ENCODE results near the gene SAP30BP. TPM values are rescaled to one million over a fixed set of nuclear protein-coding genes. Genes with fewer than 3 reads are reported as not detected.

Gene SAP30BP
- total and polyA plus RNA-seq, 2 donors (not counting 1 experiment from before 2014, with no cell fraction given) = 143 to 148 TPM

DNA sequence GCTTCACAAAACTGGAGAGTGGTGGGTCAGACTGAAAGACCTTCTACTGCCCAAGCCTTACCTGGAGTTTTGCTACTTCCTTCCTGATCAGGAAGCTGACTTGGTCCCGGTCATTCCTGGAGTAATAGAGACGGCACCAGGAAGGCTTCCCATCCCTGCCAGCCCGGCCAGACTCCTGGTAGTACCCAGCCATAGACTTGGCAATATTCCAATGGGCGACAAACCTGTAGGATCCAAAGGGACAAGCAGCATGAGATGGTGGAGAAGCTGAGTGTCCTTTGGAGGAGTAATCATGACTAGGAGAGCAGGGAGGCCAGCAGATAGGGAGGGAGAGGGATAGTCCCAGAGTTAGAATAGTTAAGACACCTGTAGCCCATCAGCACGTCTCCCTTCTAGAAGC, 8.9 kb upstream of the SAP30BP start:
- DNase-seq (no peak), ATAC-seq (ENCODE audit: low read depth) (no peak)
- peaks cover 4% of the 10 kb centered on the region for H3K79me2 ChIP-seq (ENCODE audit: control insufficient read depth, insufficient read depth, low read length)
- intact Hi-C loops (cut with micrococcal nuclease) = no loop called here
- no peaks in the 10 kb centered on the region for H3K9me3 ChIP-seq (ENCODE audit: control extremely low read depth in 1 of 3, control insufficient read depth in 2 of 3, insufficient read depth in 1 of 3, low read length in 2 of 3)
- H3K36me3 ChIP-seq (replicated peaks in 1 of 2; ENCODE audit: control extremely low read depth in 1 of 2, control insufficient read depth in 1 of 2, extremely low read depth in 1 of 2, insufficient read depth in 2 of 2, low read length in 1 of 2) = peaks cover 0 to 41% of the 10 kb centered on the region in 2 experiments
- peaks cover 10% of the 10 kb centered on the region for H3K4me1 Mint-ChIP-seq
- H3K4me3 Mint-ChIP-seq = no peak overlapping the region
- no peaks in the 10 kb centered on the region for H3K27me3 ChIP-seq (replicated peaks in 1 of 4; ENCODE audit: control extremely low read depth in 1 of 4, control insufficient read depth in 3 of 4, insufficient read depth in 4 of 4, low read length in 3 of 4)
- no peaks in the 10 kb centered on the region for H3K9me3 Mint-ChIP-seq (ENCODE audit: insufficient read depth)
- no peak overlapping the region for H2AFZ ChIP-seq (ENCODE audit: insufficient read depth, low read depth, low read length, poor library complexity, severe bottlenecking)
- H3K4me3 ChIP-seq (ENCODE audit: control extremely low read depth in 1 of 5, extremely low read depth in 1 of 5, insufficient read depth in 1 of 5, low read depth in 2 of 5, low read length in 4 of 5) = no peak overlapping the region
- no peak overlapping the region for H3K27ac Mint-ChIP-seq
- TF ChIP-seq, protein P1, sequence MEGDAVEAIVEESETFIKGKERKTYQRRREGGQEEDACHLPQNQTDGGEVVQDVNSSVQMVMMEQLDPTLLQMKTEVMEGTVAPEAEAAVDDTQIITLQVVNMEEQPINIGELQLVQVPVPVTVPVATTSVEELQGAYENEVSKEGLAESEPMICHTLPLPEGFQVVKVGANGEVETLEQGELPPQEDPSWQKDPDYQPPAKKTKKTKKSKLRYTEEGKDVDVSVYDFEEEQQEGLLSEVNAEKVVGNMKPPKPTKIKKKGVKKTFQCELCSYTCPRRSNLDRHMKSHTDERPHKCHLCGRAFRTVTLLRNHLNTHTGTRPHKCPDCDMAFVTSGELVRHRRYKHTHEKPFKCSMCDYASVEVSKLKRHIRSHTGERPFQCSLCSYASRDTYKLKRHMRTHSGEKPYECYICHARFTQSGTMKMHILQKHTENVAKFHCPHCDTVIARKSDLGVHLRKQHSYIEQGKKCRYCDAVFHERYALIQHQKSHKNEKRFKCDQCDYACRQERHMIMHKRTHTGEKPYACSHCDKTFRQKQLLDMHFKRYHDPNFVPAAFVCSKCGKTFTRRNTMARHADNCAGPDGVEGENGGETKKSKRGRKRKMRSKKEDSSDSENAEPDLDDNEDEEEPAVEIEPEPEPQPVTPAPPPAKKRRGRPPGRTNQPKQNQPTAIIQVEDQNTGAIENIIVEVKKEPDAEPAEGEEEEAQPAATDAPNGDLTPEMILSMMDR (IDR thresholded peaks at IDR 0.05) = no peak
- TF ChIP-seq EZH2 (IDR thresholded peaks at IDR 0.05; ENCODE audit: borderline replicate concordance, insufficient read depth, low read depth, low read length, poor library complexity, severe bottlenecking) = no peak
- 98% methylated on average over 4 of the region's 5 CpGs for WGBS (ENCODE audit: insufficient coverage)
- ChIA-PET POLR2A (no interaction called here), CTCF (interaction anchor here (0.7 to 4.0 kb wide), 9 partner anchors 10 to 92 kb away, joined by 3 to 23 read pairs (median 4); partner anchors contain the start of gene SMIM5)
- H3K9ac ChIP-seq (ENCODE audit: low read length) = no peak overlapping the region
- H3K4me2 ChIP-seq (replicated peaks; ENCODE audit: low read depth, low read length, poor library complexity, severe bottlenecking) = no peak overlapping the region
- no peaks in the 10 kb centered on the region for H3K27me3 Mint-ChIP-seq
- H3K4me1 ChIP-seq (ENCODE audit: control insufficient read depth in 2 of 2, insufficient read depth in 2 of 2, low read length in 2 of 2) = peaks cover 0 to under 1% of the 10 kb centered on the region in 2 donors
- no peak overlapping the region for H3K27ac ChIP-seq (ENCODE audit: low read length in 2 of 2)
- H4K20me1 ChIP-seq (ENCODE audit: control insufficient read depth, insufficient read depth, low read length, poor library complexity, severe bottlenecking) = no peaks in the 10 kb centered on the region

DNA sequence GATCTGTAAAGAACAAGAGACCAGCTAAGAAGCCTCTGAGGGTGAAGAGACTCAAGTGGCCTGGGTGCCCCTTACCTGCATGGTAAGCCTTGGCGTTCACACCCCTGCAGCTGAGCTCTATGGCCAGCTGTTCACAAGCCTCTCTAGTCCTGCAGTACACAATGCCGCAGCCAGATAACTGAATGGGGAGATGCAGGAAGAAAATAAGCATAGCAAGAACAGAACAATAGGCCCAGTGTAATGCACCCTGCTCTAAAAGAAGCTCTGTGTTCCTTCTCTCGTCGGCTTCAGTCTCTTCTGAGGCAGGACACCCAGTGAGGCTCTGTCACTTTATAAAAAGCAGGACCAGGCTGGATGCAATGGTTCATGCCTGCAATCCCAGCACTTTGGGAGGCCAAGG, 5.6 kb upstream of the SAP30BP start:
- Histone ChIP-seq H3K9me3 (ENCODE audit: control extremely low read depth in 1 of 3, control insufficient read depth in 2 of 3, insufficient read depth in 1 of 3, low read length in 2 of 3) (peaks cover 0 to 5% (median 2%) of the 10 kb centered on the region in 3 donors), H3K4me2 (replicated peaks; ENCODE audit: low read depth, low read length, poor library complexity, severe bottlenecking) (no peak overlapping the region), H3K27me3 (replicated peaks in 1 of 4; ENCODE audit: control extremely low read depth in 1 of 4, control insufficient read depth in 3 of 4, insufficient read depth in 4 of 4, low read length in 3 of 4) (no peaks in the 10 kb centered on the region), H4K20me1 (ENCODE audit: control insufficient read depth, insufficient read depth, low read length, poor library complexity, severe bottlenecking) (no peaks in the 10 kb centered on the region), H3K36me3 (replicated peaks in 1 of 2; ENCODE audit: control extremely low read depth in 1 of 2, control insufficient read depth in 1 of 2, extremely low read depth in 1 of 2, insufficient read depth in 2 of 2, low read length in 1 of 2) (peaks cover 0 to 36% of the 10 kb centered on the region in 2 experiments), H3K79me2 (ENCODE audit: control insufficient read depth, insufficient read depth, low read length) (peaks cover 9% of the 10 kb centered on the region), H2AFZ (ENCODE audit: insufficient read depth, low read depth, low read length, poor library complexity, severe bottlenecking) (no peak overlapping the region), H3K9ac (ENCODE audit: low read length) (no peak overlapping the region), H3K4me3 (ENCODE audit: control extremely low read depth in 1 of 5, extremely low read depth in 1 of 5, insufficient read depth in 1 of 5, low read depth in 2 of 5, low read length in 4 of 5) (no peak overlapping the region), H3K27ac (ENCODE audit: low read length in 2 of 2) (no peak overlapping the region), H3K4me1 (ENCODE audit: control insufficient read depth in 2 of 2, insufficient read depth in 2 of 2, low read length in 2 of 2) (peaks cover 29 to 32% of the 10 kb centered on the region in 2 donors)
- ATAC-seq (ENCODE audit: low read depth) = no peak
- WGBS (ENCODE audit: insufficient coverage) = 100% methylated on average over 4 of the region's 4 CpGs
- H3K4me1 Mint-ChIP-seq = peaks cover 29% of the 10 kb centered on the region
- peak overlapping the region; percentile 34 for H3K27ac Mint-ChIP-seq
- TF ChIP-seq, protein P1 (IDR thresholded peaks at IDR 0.05) = no peak
- TF ChIP-seq EZH2 (IDR thresholded peaks at IDR 0.05; ENCODE audit: borderline replicate concordance, insufficient read depth, low read depth, low read length, poor library complexity, severe bottlenecking) = no peak
- ChIA-PET POLR2A (interaction anchor here (0.6 to 0.7 kb wide), 2 partner anchors 113 to 114 kb away, joined by 4 to 5 read pairs; no protein-coding TSS in a partner anchor), CTCF (interaction anchor here (0.5 to 1.9 kb wide), 7 partner anchors 10 to 88 kb away, joined by 3 to 12 read pairs (median 3); partner anchors contain the start of gene SMIM5)
- no peaks in the 10 kb centered on the region for H3K9me3 Mint-ChIP-seq (ENCODE audit: insufficient read depth)
- DNase-seq = no peak
- no peaks in the 10 kb centered on the region for H3K27me3 Mint-ChIP-seq
- H3K4me3 Mint-ChIP-seq = no peak overlapping the region
- intact Hi-C loops (cut with micrococcal nuclease) = loop anchor here (10.0 kb wide), 2 partner anchors 193 to 367 kb away; partner anchors contain the start of gene WBP2
